CD8-positive, alpha-beta memory T cell (primary cell): ENCODE results near the gene ABCA4. TPM values are rescaled to one million over a fixed set of nuclear protein-coding genes. Genes with fewer than 3 reads are reported as not detected.

Experiments
- CTCF ChIA-PET: fragments of 350-600 bp; sonication (Branson Sonifier 250); formaldehyde crosslinking; loops from one replicate; lab custom pipeline; 2021; ENCODE audit warnings: antibody characterized with exemption; lab: Charles Lee
- POLR2A ChIA-PET: fragments of 350-600 bp; sonication (Branson Sonifier 250); formaldehyde crosslinking; loops from one replicate; lab custom pipeline; 2021; ENCODE audit warnings: antibody characterized with exemption; lab: Charles Lee
- DNase-seq, 5 donors: peaks; one replicate each; pipeline versions ENCODE4 v3.0.0 to v3.0.0-alpha.2; 2020 to 2022; ENCODE audit warnings: mixed read lengths in 1 of 5
- H3K27ac ChIP-seq: one replicate; pipeline ENCODE4 v1.7.0; 2013; ENCODE audit warnings: low read depth, mild to moderate bottlenecking, low read length, moderate library complexity
- H3K27me3 ChIP-seq: 2 replicates; pipeline ENCODE4 v1.7.0; 2013; ENCODE audit warnings: low read length, mild to moderate bottlenecking; ENCODE audit not compliant: insufficient read depth, poor library complexity, severe bottlenecking
- H3K36me3 ChIP-seq: 2 replicates; pipeline ENCODE4 v1.7.0; 2013; ENCODE audit warnings: mild to moderate bottlenecking, low read length, moderate library complexity; ENCODE audit not compliant: insufficient read depth
- H3K4me1 ChIP-seq: 2 replicates; pipeline ENCODE4 v1.7.0; 2013; ENCODE audit warnings: mild to moderate bottlenecking, low read length, moderate library complexity; ENCODE audit not compliant: insufficient read depth
- H3K4me3 ChIP-seq: 2 replicates; pipeline ENCODE4 v1.7.0; 2013; ENCODE audit warnings: mild to moderate bottlenecking, low read length
- H3K9me3 ChIP-seq: 2 replicates; pipeline ENCODE4 v1.7.0; 2013; ENCODE audit warnings: mild to moderate bottlenecking, low read length
- H3K27ac Mint-ChIP-seq, 8 donors: one replicate each; pipeline ENCODE4 v1.8.0; 2020 to 2021; ENCODE audit warnings: mixed read lengths in 8 of 8, mild to moderate bottlenecking in 6 of 8, inconsistent platforms in 3 of 8, moderate library complexity in 3 of 8
- H3K27me3 Mint-ChIP-seq, 2 donors: one replicate each; pipeline ENCODE4 v1.8.0; 2020 to 2021; ENCODE audit warnings: mixed read lengths in 2 of 2, mild to moderate bottlenecking in 1 of 2, moderate library complexity in 1 of 2
- H3K36me3 Mint-ChIP-seq, 3 donors: one replicate each; pipeline ENCODE4 v1.8.0; 2020 to 2021; ENCODE audit warnings: mixed read lengths in 3 of 3, inconsistent platforms in 1 of 3, mild to moderate bottlenecking in 1 of 3
- H3K4me1 Mint-ChIP-seq, 3 donors: one replicate each; pipeline ENCODE4 v1.8.0; 2020 to 2021; ENCODE audit warnings: mixed read lengths in 3 of 3, inconsistent platforms in 1 of 3, mild to moderate bottlenecking in 1 of 3
- H3K4me3 Mint-ChIP-seq, 7 donors: one replicate each; pipeline ENCODE4 v1.8.0; 2020 to 2021; ENCODE audit warnings: mixed read lengths in 7 of 7, mild to moderate bottlenecking in 6 of 7, moderate library complexity in 4 of 7, inconsistent platforms in 2 of 7
- H3K9me3 Mint-ChIP-seq, 5 donors: one replicate each; pipeline ENCODE4 v1.8.0; 2020 to 2022; ENCODE audit warnings: mixed read lengths in 5 of 5, mild to moderate bottlenecking in 3 of 5, moderate library complexity in 2 of 5, inconsistent platforms in 1 of 5
- polyA plus RNA-seq: library from polyadenylated mRNA; unstranded; fragments of 300-500 nt; fragmentation: Illumina TruSeq; gene quantifications from one replicate; pipeline ENCODE4 v1.2.3, GENCODE V29; 2021
- total RNA-seq, 2 experiments: library from RNA; stranded (reverse); gene quantifications; one replicate each; pipeline ENCODE4 v1.2.3, GENCODE V29; 2021

The ABCA4 gene
- total and polyA plus RNA-seq, 3 experiments from 2014 or later: not detected

DNA sequence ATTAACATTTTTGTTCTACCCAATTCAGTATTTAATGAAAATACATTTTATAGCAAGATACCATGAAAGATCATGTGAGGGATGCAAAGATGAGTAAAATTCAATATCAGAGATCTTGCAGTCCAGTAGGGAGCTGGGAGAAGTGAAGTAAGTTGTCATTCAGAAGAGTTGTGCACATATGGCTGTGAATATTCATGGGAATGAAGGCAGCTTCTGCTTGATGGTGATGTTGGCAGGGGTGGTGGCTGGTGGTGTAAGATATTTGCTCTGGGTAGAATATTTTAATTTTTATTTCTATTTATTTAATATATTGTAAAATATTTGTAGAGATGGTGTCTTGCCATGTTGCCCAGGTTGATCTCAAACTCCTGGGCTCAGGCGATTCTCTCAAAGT lies 139.7 kb downstream of the ABCA4 start:
- no peak overlapping the region for H3K4me3 ChIP-seq
- H3K9me3 ChIP-seq: no peaks in the 10 kb centered on the region
- no peak for DNase-seq
- no peaks in the 10 kb centered on the region for H3K27me3 ChIP-seq
- Mint-ChIP-seq H3K36me3 (no peaks in the 10 kb centered on the region), H3K4me1 (no peaks in the 10 kb centered on the region), H3K9me3 (no peaks in the 10 kb centered on the region), H3K27me3 (peaks cover 3 to 14% of the 10 kb centered on the region in 2 donors), H3K4me3 (no peak overlapping the region), H3K27ac (no peak overlapping the region)
- CTCF ChIA-PET: no interaction called here
- no peaks in the 10 kb centered on the region for H3K36me3 ChIP-seq
- H3K4me1 ChIP-seq: no peaks in the 10 kb centered on the region
- POLR2A ChIA-PET: no interaction called here
- no peak overlapping the region for H3K27ac ChIP-seq

- Mint-ChIP-seq H3K36me3 (no peaks in the 10 kb centered on the region), H3K4me3 (no peak overlapping the region), H3K9me3 (no peaks in the 10 kb centered on the region), H3K27ac (peak overlapping the region in 1 of 8 donors; percentile 4), H3K27me3 (peaks cover 3 to 14% of the 10 kb centered on the region in 2 donors), H3K4me1 (no peaks in the 10 kb centered on the region)
- ChIA-PET CTCF (interaction anchor here (1.3 kb wide), 1 partner anchor 351 kb away, joined by 6 read pairs; no protein-coding TSS in a partner anchor), POLR2A (no interaction called here)
- Histone ChIP-seq H3K36me3 (no peaks in the 10 kb centered on the region), H3K4me3 (no peak overlapping the region), H3K27ac (no peak overlapping the region), H3K9me3 (no peaks in the 10 kb centered on the region), H3K27me3 (no peaks in the 10 kb centered on the region), H3K4me1 (no peaks in the 10 kb centered on the region)
- no peak for DNase-seq
Measured at GRCh38 chr1:93980320-93981273, 140.4 kb downstream of the ABCA4 start.

- H3K27ac Mint-ChIP-seq: no peak overlapping the region
- H3K4me1 Mint-ChIP-seq: no peaks in the 10 kb centered on the region
Measured at GRCh38 chr1:93979718-93980319, 141.1 kb downstream of the ABCA4 start.

GRCh38 chr1:93979040-93979717 lies 141.8 kb downstream of the ABCA4 start:
- POLR2A ChIA-PET: no interaction called here

More at GRCh38 chr1:93979718-93980319, 141.1 kb downstream of the ABCA4 start:
- Histone ChIP-seq H3K4me3 (no peak overlapping the region), H3K9me3 (no peaks in the 10 kb centered on the region), H3K4me1 (no peaks in the 10 kb centered on the region), H3K36me3 (no peaks in the 10 kb centered on the region), H3K27ac (no peak overlapping the region), H3K27me3 (no peaks in the 10 kb centered on the region)
- ChIA-PET CTCF (interaction anchor here (1.3 kb wide), 1 partner anchor 350 kb away, joined by 6 read pairs; no protein-coding TSS in a partner anchor), POLR2A (no interaction called here)
- Mint-ChIP-seq H3K9me3 (no peaks in the 10 kb centered on the region), H3K27me3 (peaks cover 2 to 14% of the 10 kb centered on the region in 2 donors), H3K36me3 (no peaks in the 10 kb centered on the region), H3K4me3 (no peak overlapping the region)
- no peak for DNase-seq

DNA sequence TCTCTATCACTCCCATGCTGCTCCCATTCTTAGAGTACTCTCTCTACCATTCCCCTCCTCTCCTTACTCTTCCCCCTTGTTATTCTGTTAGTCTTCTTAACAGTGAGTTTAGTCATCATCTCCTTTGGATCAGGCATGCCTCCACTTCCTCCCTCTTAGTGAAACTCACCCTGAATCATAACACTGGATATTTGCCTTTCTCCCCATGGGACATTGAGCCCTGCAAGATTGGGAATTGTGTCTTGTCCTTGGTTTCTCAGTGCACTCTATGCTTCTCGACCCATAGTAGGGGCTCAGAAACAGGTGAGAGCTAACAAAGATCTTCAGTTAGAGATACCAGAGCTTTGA lies 143.4 kb downstream of the ABCA4 start:
- Histone ChIP-seq H3K27ac (no peak overlapping the region), H3K4me3 (no peak overlapping the region), H3K27me3 (no peaks in the 10 kb centered on the region), H3K9me3 (no peaks in the 10 kb centered on the region), H3K4me1 (no peaks in the 10 kb centered on the region), H3K36me3 (no peaks in the 10 kb centered on the region)
- CTCF ChIA-PET: no interaction called here
- no peak overlapping the region for H3K4me3 Mint-ChIP-seq
- H3K27ac Mint-ChIP-seq: no peak overlapping the region
- no peak for DNase-seq
- peaks cover under 1 to 2% of the 10 kb centered on the region in 2 donors for H3K27me3 Mint-ChIP-seq
- POLR2A ChIA-PET: no interaction called here
- H3K9me3 Mint-ChIP-seq: no peaks in the 10 kb centered on the region
- peaks cover 0 to 5% (median 0%) of the 10 kb centered on the region in 3 donors for H3K36me3 Mint-ChIP-seq
- H3K4me1 Mint-ChIP-seq: no peaks in the 10 kb centered on the region

More at GRCh38 chr1:93979040-93979717, 141.8 kb downstream of the ABCA4 start:
- Histone ChIP-seq H3K27me3 (no peaks in the 10 kb centered on the region), H3K36me3 (no peaks in the 10 kb centered on the region), H3K27ac (no peak overlapping the region), H3K4me3 (no peak overlapping the region), H3K4me1 (no peaks in the 10 kb centered on the region), H3K9me3 (no peaks in the 10 kb centered on the region)
- Mint-ChIP-seq H3K36me3 (no peaks in the 10 kb centered on the region), H3K9me3 (no peaks in the 10 kb centered on the region), H3K4me1 (no peaks in the 10 kb centered on the region), H3K27ac (peak overlapping the region in 1 of 8 donors; percentile 72), H3K4me3 (no peak overlapping the region), H3K27me3 (peaks cover 2 to 10% of the 10 kb centered on the region in 2 donors)
- CTCF ChIA-PET: interaction anchor here (1.3 kb wide), 1 partner anchor 349 kb away, joined by 6 read pairs; no protein-coding TSS in a partner anchor
- DNase-seq: no peak

- H3K4me3 ChIP-seq: no peak overlapping the region
- H3K27ac Mint-ChIP-seq: no peak overlapping the region
- no peak for DNase-seq
- no peaks in the 10 kb centered on the region for H3K27me3 ChIP-seq
- H3K9me3 Mint-ChIP-seq: no peaks in the 10 kb centered on the region
- peaks cover 2 to 3% of the 10 kb centered on the region in 2 donors for H3K27me3 Mint-ChIP-seq
- CTCF ChIA-PET: interaction anchor here (1.2 kb wide), 1 partner anchor 897 kb away, joined by 3 read pairs; no protein-coding TSS in a partner anchor
- no peaks in the 10 kb centered on the region for H3K36me3 ChIP-seq
- peaks cover 0 to 5% (median 0%) of the 10 kb centered on the region in 3 donors for H3K36me3 Mint-ChIP-seq
- H3K4me1 ChIP-seq: no peaks in the 10 kb centered on the region
- POLR2A ChIA-PET: no interaction called here
- H3K4me1 Mint-ChIP-seq: no peaks in the 10 kb centered on the region
- H3K27ac ChIP-seq: no peak overlapping the region
- H3K4me3 Mint-ChIP-seq: no peak overlapping the region
- H3K9me3 ChIP-seq: no peaks in the 10 kb centered on the region
Measured at GRCh38 chr1:93976711-93977597, 144.0 kb downstream of the ABCA4 start.

DNA sequence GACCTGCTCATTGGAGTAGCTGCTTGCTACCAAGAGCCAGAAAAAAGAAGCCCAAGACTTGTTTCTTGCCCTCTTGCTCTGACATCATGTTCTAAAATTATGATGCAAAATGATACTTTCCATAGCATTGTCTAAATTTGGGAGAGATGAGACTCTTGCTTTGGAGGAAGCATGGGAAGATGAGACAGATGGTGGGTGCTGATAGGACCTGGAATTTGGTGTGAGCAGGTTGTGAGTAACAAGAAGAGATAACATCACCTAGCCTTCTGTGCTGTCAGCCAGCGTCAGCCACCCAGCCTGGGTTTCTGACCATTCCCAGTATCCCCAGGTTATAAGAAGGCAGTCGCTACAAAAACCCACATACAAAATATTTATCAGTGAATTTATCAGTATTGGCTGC lies 144.7 kb downstream of the ABCA4 start:
- peaks cover 3 to 4% of the 10 kb centered on the region in 2 donors for H3K27me3 Mint-ChIP-seq
- Histone ChIP-seq H3K9me3 (no peaks in the 10 kb centered on the region), H3K36me3 (no peaks in the 10 kb centered on the region), H3K27me3 (no peaks in the 10 kb centered on the region), H3K4me1 (no peaks in the 10 kb centered on the region), H3K27ac (no peak overlapping the region), H3K4me3 (no peak overlapping the region)
- H3K36me3 Mint-ChIP-seq: peaks cover 0 to 5% (median 0%) of the 10 kb centered on the region in 3 donors
- no peak overlapping the region for H3K27ac Mint-ChIP-seq
- no peaks in the 10 kb centered on the region for H3K4me1 Mint-ChIP-seq
- DNase-seq: no peak
- no peaks in the 10 kb centered on the region for H3K9me3 Mint-ChIP-seq
- H3K4me3 Mint-ChIP-seq: no peak overlapping the region
- CTCF ChIA-PET: interaction anchor here (1.2 kb wide), 1 partner anchor 896 kb away, joined by 3 read pairs; no protein-coding TSS in a partner anchor
- POLR2A ChIA-PET: no interaction called here
